SIG-M5 (cell line): ENCODE measurements around the gene FKBP4.
A peak's percentile ranks its signal among the peaks of the same experiment; 100 is the strongest.

Experiments
- DNase-seq: peaks from one replicate; lab custom pipeline; 2025; lab: John Stamatoyannopoulos, UW

Gene FKBP4

DNA sequence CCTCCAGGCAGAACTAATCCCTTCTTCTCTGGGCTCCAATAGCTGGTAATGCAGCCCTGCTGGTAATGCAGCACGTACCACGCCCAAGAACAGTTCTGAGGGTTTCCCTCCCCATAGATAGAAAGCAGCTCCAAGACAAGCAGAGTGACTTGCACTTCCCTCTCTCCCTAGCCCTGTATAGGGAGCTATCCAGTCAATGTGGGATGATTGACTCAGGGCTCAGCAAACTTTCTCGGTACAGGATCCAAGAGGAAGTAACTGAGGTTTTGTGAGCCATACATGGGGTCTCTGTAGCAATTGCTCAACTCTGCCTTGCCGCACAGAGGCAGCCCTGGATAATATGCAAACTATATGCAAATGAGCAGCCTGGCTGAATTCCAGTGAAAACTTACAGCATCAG is 15.5 kb upstream of the FKBP4 start:
- DNase-seq: no peak

DNA sequence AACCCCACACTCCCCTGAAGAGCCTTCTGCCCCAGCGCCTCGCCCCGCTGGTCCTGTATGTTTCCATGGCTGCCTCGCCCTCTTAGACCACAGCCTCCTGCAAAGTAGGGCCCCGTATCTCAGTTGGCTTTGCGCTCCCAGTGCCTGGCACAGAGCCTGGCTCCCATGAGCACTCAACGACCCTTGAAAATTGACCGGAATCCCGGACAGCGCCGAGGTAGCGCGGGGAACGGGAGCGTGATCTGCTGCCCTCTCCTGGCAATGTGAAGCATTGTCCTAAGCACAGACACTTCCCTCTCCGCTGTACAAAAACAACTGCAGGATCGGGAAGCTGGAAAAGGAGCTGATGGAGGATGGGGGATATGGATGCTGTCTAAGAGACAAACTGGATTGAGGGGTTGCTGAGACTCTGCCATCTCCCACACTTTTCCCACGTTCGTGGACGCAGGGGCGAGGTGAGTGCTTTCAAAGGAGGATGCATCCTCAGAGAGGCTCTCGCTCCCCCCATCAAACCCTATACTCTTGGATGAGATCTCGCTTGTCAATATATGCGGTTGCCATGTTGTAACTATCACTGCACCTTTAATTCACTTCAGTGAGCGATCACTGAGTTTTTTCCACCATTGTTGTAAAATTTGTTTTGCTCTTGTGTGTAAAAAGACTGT is 10.7 kb upstream of the FKBP4 start:
- DNase-seq: no peak

DNA sequence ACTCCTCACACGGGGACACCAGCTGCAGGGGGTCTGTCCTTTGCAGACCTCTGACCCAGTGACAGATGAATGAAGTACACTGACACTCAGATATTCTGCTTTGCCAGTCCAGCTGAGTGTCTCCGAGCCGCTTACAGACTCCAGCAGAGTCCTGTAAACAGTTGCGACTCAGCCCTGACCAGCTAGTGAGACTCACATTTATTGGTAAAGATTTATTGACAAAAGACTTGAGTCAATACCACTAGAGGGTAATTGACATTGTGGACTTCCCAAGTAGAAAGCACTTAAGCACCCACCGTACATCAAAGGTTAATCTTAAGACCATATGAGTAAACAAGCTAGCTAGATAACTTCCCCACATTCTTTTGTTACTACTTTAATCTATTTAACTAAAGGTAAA is 9.8 kb upstream of the FKBP4 start:
- no peak for DNase-seq

DNA sequence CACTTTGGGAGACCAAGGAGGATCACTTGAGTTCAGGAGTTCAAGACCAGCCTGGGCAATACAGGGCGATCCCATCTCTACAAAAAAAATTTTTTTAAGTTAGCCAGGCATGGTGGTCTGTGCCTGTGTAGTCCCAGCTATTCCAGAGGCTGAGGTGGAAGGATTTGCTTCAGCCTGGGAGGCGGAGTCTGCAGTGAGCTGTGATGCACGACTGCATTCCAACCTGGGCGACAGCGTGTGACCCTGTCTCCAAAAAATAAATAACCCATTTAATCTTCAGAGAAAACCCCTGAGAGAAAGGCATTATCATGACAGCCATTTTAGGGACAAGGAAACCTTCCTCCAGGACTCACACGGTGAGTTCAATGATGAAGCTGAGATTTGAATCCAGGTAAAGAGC is 3.7 kb upstream of the FKBP4 start:
- DNase-seq: no peak

DNA sequence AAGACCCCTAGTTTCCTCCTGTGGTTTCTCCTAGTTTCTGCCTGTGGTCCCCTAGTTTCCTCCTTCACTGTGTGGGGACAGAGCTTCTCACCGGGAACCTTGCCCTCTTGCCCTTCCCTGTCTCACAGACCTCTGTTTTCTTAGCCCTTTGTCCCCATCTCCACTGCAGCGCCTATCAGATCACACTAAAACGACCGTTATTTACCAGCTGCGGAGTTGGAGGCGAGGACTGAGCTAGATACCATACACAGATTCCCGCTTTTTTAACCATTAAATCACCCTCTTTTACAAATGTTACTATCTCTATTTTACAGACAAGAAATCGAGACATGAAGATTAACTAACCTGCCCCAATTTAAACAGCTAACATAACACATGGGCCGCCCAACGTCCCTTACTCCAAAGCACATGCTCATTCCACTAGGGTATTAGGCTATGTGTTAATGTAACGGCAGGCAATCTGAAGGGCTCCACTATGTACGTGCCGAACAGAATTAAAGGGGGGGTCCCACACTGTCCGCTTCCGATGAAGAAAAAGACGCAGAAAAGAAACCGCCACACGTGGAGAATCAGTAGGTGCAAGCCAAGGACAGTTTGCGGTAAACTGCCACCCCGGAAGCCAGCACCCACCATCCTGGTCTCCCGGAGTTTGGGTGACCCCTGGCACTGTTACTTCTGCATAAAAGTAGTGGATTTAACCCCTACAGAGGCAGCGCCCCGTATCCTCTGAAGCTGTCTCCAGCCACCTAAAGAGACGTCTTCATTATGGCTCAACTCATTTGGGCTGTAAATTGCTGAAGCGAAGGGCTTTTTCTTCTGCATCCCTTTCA is 1.9 kb upstream of the FKBP4 start:
- no peak for DNase-seq

DNA sequence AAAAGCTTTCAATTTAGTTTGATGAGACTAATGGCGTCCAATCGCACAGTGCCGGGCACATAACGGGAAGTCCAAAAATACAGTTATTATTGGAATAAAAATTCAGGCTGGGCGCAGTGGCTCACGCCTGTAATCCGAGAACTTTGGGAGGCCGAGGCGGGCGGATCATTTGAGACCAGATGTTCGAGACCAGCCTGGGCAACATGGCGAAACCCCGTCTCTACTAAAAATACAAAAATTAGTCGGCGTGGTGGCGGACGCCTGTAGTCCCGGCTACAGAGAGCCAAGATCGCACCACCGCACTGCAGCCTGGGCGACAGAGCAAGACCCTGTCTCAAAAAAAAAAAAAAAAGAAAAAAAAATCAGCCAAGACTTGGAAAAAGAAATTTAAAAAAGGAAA is 1.2 kb upstream of the FKBP4 start:
- no peak for DNase-seq

DNA sequence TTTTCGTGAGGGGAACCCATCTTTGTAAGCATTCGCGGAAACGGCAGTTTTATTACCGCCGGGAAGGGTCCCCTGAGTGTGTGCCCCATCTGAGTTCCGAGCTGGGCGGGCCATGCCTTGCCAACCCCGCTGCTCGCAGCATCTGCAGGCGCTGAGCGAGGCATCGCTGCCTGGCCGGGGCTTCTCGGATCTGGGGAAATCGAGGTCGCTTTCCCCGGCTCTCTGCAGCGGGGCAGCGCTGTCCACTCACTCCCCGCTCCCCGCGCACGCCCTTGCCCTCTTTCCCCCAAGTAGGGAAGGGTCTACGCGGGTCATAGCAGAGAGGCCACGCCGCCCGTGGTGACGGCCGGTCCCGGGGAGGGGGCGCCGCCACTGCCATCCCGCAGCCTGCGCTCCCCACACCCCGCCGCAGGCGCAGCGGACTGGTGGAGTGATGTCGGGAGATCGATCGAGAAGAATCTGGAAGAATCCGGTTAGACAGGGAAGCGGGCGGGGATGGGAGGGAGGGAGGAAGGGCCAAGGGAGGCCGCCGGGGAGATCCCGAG is 507 bp upstream of the FKBP4 start:
- DNase-seq: no peak

DNA sequence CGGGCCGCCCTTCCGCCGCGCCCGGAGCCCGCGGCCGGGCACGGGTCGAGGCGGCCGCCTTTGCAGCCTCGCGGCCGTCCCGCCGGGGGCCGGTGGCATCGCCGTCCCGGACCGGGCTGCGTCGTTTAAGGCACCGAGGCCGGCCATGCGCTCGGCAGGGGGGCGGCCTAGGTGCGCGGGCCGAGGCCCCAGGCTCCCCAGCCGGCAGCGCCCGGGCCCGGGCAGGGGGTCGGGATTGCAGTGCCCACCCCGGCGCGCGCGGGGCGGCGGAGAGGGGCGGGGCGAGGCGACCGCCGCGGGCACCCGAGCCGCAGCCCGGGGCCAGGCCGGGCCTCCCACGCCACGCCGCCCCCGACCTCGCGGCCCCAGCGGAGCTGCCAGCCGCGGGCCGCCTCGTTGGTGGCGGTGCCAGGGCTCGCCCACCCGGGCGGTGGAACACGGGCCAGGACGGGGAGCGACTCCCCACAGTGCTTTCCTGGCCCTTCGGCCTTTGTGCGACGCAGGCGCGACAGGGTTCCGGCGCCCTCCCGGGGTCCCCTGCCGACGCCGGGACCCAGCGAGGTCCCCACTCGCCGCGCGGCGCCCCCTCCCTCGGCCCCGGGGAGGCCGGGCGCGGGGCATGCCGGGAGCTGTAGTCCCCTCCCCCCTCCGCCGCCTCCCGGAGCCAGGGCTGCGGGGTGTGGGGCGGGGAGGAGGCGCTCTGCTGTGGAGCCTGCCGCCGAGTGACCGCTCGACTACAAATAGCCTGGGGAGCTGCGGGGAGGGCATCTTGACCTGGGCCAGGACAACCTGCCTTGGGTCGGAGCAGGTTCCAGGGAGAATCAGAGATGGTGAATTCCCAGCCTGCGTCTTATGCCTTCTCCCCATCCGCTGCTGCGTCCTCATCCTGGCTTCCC is 769 bp downstream of the FKBP4 start:
- no peak for DNase-seq

DNA sequence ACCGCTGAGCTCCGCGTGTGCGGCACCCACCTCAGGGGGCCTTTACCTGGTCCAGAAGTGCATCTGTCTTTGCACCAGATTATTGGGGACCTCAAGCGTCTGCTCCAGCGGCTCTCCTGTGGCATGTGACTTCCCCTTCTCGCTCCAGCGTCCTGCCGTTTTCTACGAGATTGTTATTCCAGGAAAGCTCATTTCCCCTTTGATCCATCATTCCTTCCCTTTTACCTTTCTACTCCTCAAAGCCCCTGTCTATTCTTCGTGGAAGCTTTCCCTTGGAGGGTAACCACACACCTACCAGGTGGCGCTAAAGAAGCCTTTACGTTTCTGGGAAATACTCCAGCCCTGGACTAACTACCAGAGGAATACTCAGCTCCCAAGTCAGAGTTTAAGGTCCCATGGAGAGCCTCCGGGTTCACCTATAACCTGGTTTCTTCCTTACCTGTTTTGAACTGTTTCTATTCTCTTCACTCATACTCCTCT is 1.5 kb downstream of the FKBP4 start:
- no peak for DNase-seq

DNA sequence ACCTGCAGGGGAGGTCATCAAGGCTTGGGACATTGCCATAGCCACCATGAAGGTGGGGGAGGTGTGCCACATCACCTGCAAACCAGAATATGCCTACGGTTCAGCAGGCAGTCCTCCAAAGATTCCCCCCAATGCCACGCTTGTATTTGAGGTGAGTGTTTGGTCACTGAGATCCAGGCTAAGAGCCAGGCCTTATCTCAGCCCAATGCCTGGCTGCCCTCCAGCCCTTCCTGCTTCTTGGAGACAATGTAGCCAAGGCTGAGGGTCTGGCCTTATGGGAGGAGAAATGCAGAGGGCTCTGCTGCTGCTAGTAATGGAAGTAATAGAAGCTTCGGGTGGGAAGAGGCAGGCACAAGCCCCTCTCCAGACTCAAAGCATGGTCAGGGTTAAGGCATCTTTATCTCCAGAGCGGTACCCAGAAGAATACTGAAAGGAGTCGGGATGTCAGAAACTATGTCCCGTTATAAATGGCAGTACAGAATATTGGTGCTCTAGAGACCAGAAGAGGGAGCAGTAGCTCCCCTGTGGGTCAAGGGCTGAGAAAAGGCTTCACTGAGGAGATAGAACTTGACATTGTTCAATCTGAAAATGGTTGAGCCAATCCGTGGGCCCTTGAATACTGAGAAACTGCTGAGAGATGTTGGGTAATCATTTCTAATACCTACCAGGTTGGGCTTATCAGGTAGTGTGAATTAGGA is 3.1 kb downstream of the FKBP4 start:
- no peak for DNase-seq

DNA sequence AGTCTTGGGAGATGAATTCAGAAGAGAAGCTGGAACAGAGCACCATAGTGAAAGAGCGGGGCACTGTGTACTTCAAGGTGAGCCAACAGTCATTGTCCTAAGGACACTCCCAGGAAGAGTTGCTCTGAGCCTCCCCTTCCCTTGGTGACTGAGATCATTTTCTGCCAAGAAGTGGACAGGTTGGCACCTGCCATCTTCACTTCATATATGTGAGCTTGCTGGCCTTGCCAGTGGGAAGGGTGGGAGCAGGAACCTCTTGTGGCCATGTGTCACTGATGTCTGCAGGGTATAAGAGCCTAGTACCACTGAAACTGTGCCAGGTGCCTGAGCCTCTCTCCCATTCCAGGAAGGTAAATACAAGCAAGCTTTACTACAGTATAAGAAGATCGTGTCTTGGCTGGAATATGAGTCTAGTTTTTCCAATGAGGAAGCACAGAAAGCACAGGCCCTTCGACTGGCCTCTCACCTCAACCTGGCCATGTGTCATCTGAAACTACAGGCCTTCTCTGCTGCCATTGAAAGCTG is 5.3 kb downstream of the FKBP4 start:
- DNase-seq: no peak

DNA sequence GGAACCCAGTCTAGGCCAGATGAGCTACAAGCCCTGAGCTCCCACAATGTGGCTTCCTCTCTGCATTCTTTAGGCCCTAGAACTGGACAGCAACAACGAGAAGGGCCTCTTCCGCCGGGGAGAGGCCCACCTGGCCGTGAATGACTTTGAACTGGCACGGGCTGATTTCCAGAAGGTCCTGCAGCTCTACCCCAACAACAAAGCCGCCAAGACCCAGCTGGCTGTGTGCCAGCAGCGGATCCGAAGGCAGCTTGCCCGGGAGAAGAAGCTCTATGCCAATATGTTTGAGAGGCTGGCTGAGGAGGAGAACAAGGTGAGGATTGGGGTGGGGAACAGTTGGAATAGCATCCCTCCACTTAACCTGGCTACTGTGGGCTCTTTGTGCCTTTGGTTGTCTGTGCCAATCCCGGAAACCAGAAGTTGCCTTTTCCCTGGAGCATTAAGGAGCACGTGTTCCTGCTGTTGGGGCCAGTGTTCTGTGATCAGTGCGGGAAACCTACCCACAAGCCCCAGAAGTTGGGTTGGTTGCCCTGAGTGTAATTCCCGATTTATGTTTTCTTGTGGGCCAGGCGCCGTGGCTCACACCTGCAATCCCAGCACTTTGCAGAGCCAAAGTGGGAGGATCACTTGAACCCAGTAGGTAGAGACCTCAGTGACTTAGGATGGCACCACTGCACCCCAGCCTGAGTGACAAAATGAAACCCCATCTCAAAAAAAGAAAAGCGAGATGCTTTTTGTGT is 6.4 kb downstream of the FKBP4 start:
- DNase-seq: no peak

DNA sequence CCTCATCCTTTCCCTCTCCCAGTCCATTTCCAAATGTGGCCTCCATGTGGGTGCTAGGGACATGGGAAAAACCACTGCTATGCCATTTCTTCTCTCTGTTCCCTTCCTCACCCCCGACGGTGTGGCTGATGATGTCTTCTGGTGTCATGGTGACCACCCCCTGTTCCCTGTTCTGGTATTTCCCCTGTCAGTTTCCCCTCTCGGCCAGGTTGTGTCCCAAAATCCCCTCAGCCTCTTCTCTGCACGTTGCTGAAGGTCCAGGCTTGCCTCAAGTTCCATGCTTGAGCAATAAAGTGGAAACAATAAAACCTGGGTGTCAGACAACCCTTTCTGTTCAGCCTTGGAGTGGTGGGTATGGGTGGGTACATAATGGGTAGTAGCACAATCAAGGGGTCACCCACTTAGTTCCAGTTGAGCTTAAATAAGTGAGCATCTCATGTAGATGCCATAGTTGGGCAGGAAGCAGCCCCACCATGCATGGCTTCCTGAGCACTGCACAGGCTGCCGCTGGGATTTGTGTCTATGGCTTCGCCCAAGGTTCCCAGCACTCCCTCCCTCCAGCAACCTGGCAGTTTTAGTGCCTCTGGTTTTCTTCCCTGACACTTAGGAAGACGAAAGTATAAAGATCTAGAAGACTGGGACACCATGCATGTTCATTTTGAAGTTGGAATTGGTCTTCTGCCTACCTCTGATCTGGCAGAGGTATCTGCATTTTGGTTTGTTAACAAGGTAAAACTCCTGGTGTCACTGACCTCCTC is 9.0 kb downstream of the FKBP4 start:
- DNase-seq: no peak

DNA sequence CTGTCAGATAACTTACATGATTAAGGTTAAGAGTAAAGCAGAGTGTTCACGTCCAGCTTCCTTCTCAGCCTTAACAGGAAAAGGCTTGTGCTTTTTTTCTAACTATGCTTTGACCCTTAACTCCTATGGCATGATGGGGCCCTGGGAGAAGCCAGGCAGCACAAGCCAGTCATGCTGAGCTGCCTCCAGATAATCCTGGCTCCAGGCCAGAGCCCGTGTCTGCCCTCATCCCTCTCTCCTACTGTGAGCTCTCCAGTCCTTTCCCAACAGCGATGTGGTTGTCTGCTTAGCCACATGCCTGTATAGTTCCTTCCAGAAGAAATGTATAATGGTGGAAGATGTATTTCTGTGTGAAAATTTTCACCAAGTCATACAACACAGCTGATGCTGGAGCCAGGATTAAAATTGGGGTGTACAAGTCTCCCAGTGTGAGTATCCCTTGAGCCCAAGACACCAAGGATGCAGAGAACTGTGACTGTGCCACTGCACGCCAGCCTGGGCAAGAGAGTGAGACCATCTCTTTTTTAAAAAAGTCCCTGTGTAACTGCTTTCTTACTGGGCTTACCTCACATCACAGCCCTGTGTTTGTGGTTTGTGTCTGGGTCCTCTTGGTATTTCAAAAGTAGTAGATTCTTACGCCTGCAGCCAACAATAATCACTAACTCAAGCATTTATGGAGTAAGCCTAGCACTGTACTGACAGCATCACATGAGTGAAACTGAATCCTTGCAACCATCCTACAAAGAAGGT is 9.8 kb downstream of the FKBP4 start:
- no peak for DNase-seq

DNA sequence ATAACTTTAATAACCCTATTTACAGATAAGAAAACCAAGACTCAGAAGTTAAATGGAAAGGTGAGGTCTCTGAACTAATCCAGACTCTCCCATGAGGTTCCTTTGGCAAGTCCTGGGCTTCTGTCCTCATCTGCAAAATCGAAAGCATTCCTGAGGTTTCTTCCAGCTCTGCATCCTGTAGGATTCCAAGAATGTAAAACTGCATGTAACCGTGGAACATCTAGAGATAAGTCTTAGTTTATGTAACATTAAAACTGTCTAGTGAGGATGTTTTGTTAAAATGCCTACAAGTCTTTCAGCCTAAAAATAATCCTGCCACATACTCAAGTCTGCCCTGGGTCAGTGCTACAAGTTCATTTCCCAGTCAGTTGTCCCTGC is 10.4 kb downstream of the FKBP4 start:
- DNase-seq: no peak

DNA sequence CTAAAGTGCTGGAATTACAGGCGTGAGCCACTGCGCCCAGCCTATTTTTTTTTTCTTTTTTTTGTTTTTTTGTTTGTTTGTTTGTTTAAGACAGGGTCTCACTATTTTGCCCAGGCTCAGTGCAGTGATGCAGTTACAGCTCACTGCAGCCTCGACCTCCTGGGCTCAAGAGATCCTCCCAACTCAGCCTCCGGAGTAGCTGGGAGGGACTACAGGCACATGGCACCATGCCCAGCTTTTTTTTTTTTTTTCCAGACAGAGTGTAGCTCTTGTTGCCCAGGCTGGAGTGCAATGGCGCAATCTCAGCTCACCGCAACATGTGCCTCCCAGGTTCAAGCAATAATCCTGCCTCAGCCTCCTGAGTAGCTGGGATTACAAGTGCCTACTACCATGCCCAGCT is 11.9 kb downstream of the FKBP4 start:
- DNase-seq: no peak

DNA sequence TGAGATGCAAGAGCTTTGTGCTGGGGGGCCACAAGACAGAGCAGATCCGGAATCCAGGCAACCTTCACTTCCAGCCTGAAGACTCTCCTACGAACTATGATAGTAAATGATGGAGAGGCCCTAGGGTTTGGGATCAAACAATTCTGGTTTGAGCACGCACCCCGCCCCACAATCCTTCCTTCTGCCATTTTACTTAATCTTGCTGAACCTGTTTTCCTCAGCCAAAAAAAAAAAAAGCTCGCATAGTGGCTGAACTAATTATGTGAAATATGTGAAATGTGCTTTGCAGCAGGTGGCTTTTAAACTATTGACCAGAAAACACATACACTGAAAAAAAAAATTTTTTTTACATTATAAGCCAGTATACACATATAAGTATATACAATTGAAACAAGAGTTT is 17.0 kb downstream of the FKBP4 start:
- no peak for DNase-seq

DNA sequence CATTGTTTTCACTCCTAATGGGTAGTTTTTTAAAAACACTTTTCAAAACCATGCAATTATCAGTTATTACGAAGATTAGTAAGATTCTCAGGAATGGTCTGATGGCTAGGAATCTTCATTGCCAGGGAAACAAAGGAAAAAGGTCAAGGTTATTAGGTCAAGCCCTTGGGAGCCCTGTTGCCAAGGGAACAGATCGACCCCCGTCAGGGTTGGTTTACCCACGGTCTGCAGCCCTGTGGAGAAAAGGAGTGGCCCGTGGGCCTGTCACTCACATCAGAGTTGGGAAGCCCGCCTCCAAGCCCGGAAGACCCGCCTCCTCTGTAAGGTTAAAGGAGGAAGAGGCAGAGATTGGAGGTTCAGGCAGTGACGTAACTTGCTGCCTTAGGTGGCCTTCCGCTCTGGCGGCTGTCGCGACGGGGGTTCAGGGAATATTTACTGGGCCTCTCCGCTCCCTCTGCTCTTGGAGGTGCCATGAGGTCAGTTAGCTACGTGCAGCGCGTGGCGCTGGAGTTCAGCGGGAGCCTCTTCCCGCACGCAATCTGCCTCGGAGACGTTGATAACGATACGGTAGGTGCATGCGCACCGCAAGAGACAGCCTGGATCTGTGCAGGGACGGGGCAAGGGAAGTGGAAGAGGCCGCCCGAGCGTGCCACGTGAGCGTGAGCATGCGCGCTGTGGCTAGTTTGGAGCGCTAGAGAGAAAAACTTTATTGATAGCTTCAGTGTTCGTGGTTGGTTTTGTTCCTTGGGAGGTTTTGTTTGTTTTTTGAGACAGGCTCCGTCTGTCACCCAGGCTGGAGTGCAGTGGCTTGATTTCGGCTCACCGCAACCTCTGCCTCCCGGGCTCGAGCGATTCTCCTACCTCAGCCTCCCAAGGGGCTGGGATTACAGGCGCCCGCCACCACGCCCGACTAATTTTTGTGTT is 17.8 kb downstream of the FKBP4 start, which contains the start of gene ITFG2:
TSS of gene ITFG2 (plus strand) at position 379 of the 924 bp plus-strand sequence. CDS start at position 472, 93 bp downstream.
- DNase-seq: peak; percentile 95
